Small intestine (tissue), 7 donors: Measurements from ENCODE around the gene COX4I2. TPM values are rescaled to one million over a fixed set of nuclear protein-coding genes. Genes with fewer than 3 reads are reported as not detected.
A peak's percentile ranks its signal among the peaks of the same experiment; 100 is the strongest.

Source experiments
- DNase-seq, 2 donors: peaks; one replicate each; pipeline versions ENCODE4 v3.0.0 to v3.0.0-alpha.2; 2013
- FAIRE-seq: peaks from 2 replicates; lab custom pipeline; 2012; peaks lifted over from hg19 to GRCh38; lab: Jason Lieb, UNC
- H3K27ac ChIP-seq, 3 donors: one replicate each; pipeline ENCODE4 v1.5.1; 2013; ENCODE audit warnings: low read length in 2 of 3, mild to moderate bottlenecking in 2 of 3, control low read depth in 1 of 3, inconsistent platforms in 1 of 3, low read depth in 1 of 3, moderate library complexity in 1 of 3
- H3K27me3 ChIP-seq, 3 donors: one replicate each; pipeline ENCODE4 v1.6.1; 2013; ENCODE audit warnings: low read length in 3 of 3, inconsistent platforms in 1 of 3; ENCODE audit not compliant: control insufficient read depth in 3 of 3, insufficient read depth in 3 of 3
- H3K36me3 ChIP-seq, 3 donors: one replicate each; pipeline ENCODE4 v1.6.1; 2013; ENCODE audit warnings: low read length in 3 of 3, inconsistent platforms in 1 of 3, low read depth in 1 of 3, mild to moderate bottlenecking in 1 of 3, moderate library complexity in 1 of 3; ENCODE audit not compliant: control insufficient read depth in 3 of 3, insufficient read depth in 2 of 3
- H3K4me1 ChIP-seq, 3 donors: one replicate each; pipeline ENCODE4 v1.6.1; 2013; ENCODE audit warnings: low read length in 2 of 3, inconsistent platforms in 1 of 3, low read depth in 1 of 3, mild to moderate bottlenecking in 1 of 3, moderate library complexity in 1 of 3; ENCODE audit not compliant: control insufficient read depth in 3 of 3, insufficient read depth in 2 of 3
- H3K4me3 ChIP-seq, 3 donors: one replicate each; pipeline ENCODE4 v1.5.1; 2013; ENCODE audit warnings: low read length in 3 of 3, control low read depth in 1 of 3, inconsistent platforms in 1 of 3, low read depth in 1 of 3, mild to moderate bottlenecking in 1 of 3, moderate library complexity in 1 of 3
- H3K9me3 ChIP-seq, 2 donors: one replicate each; pipeline ENCODE4 v1.6.1; 2013; ENCODE audit warnings: low read depth in 1 of 2, low read length in 1 of 2; ENCODE audit not compliant: control insufficient read depth in 2 of 2, insufficient read depth in 1 of 2
- WGBS, 3 donors: extraction: QIAGEN DNeasy Blood & Tissue Kit; methylation state at CpG; one replicate each; pipeline ENCODE4 v1.1.7; 2013; 5-methylcytosine and 5-hydroxymethylcytosine counted together
- polyA plus RNA-seq, 4 donors: library from polyadenylated mRNA; stranded (reverse) in 3 of 4; unstranded in 1 of 4; fragments of 200-250 nt in 3 of 4; fragments of 120-200 nt in 1 of 4; gene quantifications; one replicate each; pipeline versions ENCODE4 v1.2.1 to v1.2.3, GENCODE V29; 2013
- donor health status: healthy with polysubstance abuse.
- donor health status: control.
- donor health status: control.
- donor health status: Bipolar disorder and iron deficiency.
- donor health status: healthy.

Gene COX4I2
- polyA plus RNA-seq, 4 donors, result 0.81 to 3.7 TPM; not detected in 2

DNA sequence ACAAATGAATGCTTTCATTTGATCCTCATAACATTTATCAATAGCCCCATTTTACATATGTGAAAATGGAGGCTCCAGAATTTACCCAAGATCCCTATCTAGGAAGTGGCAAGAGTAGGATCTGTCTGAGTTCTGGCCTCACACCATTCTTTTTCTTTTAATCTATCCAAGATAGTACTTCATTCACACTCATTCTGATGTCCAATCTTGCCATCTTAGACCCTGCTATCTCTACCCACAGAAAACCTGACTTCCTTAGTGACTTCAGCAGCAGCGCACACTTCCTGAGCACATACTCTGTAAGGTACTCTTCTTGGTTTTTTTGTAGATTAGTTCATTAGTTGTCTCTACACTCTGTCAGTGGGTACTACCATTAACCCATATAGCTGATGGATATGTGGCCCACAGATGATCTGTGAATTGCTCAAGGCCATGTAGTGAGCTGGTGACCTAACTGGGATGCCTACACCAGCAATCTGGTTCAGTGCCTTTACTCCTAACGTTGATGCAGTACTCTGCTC, 36.3 kb downstream of the COX4I2 start:
- no peak for FAIRE-seq
- H3K4me1 ChIP-seq, result peaks cover 19 to 22% (median 21%) of the 10 kb centered on the region in 3 donors
- no peaks in the 10 kb centered on the region for H3K27me3 ChIP-seq
- peak overlapping the region in 2 of 3 donors; percentile 59 to 92 for H3K27ac ChIP-seq
- 54 to 56% (median 55%) methylated on average over 2 of the region's 2 CpGs for whole genome bisulfite sequencing, 3 donors
- H3K9me3 ChIP-seq, result no peaks in the 10 kb centered on the region
- no peak overlapping the region for H3K4me3 ChIP-seq
- H3K36me3 ChIP-seq, result peaks cover 0 to 51% (median 3%) of the 10 kb centered on the region in 3 donors
- no peak for DNase-seq

DNA sequence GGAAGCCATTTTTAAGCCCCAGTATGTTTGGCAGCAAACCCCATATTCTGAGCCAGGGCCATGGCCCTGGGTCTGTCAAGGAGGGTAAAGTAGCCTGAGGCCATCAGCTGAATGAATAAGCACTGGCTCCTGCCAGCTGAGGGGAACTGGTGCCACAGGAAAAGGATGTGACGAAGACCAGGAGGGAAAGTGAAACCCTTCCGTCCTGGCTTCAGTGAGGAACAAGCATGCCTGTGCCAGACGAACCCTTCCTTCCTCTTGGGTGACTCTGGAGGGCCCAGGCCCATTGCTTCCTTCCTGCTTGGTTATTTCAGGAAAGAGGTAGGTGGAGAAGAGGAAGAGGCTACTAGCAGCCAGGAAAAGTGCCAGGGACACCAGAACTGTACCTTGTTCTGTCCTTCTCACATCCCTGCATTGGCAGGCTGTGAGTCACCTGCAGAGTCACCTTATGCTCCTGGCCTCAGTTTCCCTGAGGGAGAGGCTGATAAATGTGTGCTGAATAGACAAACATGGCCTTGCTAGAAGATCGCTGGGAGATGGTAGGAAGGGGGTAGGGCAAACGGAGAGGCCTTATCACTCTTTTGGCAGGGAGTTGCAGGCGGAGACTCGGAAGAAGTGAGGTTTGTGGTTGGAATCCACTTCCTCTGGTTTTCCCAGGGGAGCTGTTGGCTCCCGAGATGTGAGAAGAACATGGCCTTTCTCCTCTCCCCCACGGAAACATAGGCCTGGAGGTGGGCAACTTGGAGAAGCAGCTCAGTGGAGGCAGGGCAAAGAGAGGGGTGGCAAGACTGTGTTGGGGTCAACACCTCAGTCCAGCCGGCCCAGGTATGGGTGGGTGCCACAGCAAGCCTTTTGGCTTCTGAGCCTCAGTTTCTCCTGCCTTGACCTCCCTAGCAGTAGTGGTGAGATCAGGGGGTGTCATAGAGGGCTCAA, 37.4 kb downstream of the COX4I2 start:
- Histone ChIP-seq H3K36me3 (peaks cover 0 to 53% (median 3%) of the 10 kb centered on the region in 3 donors), H3K27ac (peak overlapping the region in 2 of 3 donors; percentile 81 to 92), H3K9me3 (no peaks in the 10 kb centered on the region), H3K4me3 (peak overlapping the region in 2 of 3 donors; percentile 8 to 18), H3K27me3 (no peaks in the 10 kb centered on the region), H3K4me1 (peaks cover 21 to 22% (median 21%) of the 10 kb centered on the region in 3 donors)
- DNase-seq (peak in 1 of 2 donors; percentile 78), FAIRE-seq (no peak)
- 15 to 21% (median 16%) methylated on average over 10 of the region's 10 CpGs for WGBS, 3 donors

DNA sequence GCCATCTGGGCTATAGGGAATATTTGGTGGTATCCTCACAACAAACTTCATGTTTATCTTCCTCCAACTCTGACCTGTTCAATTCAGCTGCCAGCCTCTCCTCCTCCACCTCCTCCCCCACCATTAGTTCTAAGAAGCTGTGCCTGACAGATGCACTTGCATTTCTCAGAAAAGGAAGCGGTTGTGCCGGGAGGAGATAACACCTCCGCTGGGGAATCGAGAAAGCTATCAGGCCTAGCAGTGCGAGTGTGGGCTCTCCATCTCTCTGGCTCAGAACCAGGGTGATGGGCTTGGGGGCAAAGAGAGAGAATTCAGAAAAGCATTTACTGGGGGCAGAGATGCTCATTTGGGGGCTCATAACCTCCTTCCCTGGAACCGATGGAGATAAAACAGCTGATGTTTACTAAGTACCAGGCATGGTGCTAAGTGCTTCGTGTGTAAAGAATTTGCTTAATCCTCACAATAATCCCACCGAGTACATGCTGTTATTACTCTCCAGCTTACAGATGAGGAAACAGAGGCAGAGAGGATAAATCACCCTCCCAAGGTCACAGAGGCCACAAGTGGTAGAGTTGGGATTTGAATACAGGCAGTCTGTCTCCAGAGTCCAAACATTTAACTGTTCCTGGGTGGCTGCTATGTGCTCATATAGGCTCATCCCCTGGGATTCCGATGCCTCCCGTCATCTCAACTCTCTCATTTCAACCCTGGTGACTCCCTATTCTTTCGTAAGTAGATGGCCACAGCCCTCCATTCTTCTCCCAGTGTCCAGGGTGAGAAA, 38.3 kb downstream of the COX4I2 start:
- H3K9me3 ChIP-seq, result no peaks in the 10 kb centered on the region
- FAIRE-seq (no peak), DNase-seq (peak; percentile 3 to 71)
- WGBS, 3 donors, result 34 to 44% (median 43%) methylated on average over 11 of the region's 11 CpGs
- peaks cover 1 to 49% (median 3%) of the 10 kb centered on the region in 3 donors for H3K36me3 ChIP-seq
- H3K4me1 ChIP-seq, result peaks cover 17 to 21% (median 18%) of the 10 kb centered on the region in 3 donors
- peak overlapping the region in 2 of 3 donors; percentile 81 to 92 for H3K27ac ChIP-seq
- H3K4me3 ChIP-seq, result peak overlapping the region in 2 of 3 donors; percentile 8 to 18
- H3K27me3 ChIP-seq, result no peaks in the 10 kb centered on the region

DNA sequence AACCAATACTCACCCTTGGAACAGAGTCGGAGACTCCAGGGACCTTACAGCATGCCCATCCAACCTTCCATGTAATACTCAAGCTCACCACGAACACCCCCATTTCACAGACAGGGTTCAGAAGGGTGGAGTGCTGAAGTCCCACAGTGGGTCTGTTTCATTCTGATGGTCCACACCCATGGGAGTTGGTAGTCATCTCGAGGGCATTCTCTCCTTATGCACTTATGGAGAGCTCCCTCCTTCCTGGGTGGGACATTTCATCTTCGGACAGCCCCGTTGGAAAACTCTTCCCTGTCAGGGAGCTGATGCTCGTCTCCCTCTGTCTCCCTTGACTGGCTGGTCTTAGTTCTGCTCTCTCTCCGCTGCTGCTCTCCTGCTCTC, 38.9 kb downstream of the COX4I2 start:
- FAIRE-seq, result no peak
- Histone ChIP-seq H3K27me3 (no peaks in the 10 kb centered on the region), H3K4me1 (peaks cover 15 to 21% (median 15%) of the 10 kb centered on the region in 3 donors), H3K36me3 (peaks cover 3 to 49% (median 3%) of the 10 kb centered on the region in 3 donors), H3K4me3 (no peak overlapping the region), H3K9me3 (no peaks in the 10 kb centered on the region), H3K27ac (peak overlapping the region in 2 of 3 donors; percentile 81 to 92)
- WGBS, 3 donors, result 84 to 89% (median 85%) methylated on average over 7 of the region's 7 CpGs
- no peak for DNase-seq

DNA sequence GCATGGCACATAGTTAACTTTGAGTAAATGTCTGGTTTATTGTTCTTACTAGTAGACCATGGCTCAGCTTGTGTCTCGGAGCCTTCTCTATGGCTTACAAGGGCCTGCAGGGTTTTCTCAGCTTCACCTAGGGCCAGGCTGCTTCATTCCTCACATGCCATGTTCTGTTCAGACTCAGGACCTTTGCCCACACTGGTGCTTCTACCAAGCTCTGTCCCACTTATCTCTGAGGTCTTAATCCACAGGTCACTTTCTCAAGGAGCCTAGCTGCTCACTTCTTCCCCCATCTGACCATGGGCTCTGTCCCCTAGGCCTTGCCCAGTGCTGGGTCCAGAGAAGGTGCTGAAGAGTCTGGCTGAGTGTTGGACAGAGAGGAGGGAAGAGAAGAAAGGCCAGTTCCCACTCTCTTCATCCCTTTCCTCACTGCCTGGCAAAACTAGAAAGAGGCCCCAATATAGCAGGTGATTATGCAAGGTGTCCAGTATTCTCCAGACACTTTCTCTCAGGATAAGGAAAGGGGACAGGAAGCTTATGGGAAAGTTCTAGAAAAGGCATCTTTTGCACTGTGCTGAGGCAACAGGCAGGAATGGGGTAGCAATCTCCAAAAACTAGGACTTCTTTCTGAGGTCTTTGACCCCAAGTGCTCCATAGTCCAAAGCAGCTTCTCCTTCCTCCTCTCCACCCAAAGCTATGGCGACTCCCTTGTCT, 40.0 kb downstream of the COX4I2 start:
- FAIRE-seq (no peak), DNase-seq (no peak)
- H3K4me1 ChIP-seq, result peaks cover 15 to 21% (median 15%) of the 10 kb centered on the region in 3 donors
- H3K27me3 ChIP-seq, result no peaks in the 10 kb centered on the region
- peak overlapping the region in 2 of 3 donors; percentile 3 to 44 for H3K27ac ChIP-seq
- H3K4me3 ChIP-seq, result no peak overlapping the region
- no peaks in the 10 kb centered on the region for H3K9me3 ChIP-seq
- WGBS, 3 donors, result 96 to 100% (median 97%) methylated on average over 2 of the region's 2 CpGs
- peaks cover 3 to 49% (median 6%) of the 10 kb centered on the region in 3 donors for H3K36me3 ChIP-seq

DNA sequence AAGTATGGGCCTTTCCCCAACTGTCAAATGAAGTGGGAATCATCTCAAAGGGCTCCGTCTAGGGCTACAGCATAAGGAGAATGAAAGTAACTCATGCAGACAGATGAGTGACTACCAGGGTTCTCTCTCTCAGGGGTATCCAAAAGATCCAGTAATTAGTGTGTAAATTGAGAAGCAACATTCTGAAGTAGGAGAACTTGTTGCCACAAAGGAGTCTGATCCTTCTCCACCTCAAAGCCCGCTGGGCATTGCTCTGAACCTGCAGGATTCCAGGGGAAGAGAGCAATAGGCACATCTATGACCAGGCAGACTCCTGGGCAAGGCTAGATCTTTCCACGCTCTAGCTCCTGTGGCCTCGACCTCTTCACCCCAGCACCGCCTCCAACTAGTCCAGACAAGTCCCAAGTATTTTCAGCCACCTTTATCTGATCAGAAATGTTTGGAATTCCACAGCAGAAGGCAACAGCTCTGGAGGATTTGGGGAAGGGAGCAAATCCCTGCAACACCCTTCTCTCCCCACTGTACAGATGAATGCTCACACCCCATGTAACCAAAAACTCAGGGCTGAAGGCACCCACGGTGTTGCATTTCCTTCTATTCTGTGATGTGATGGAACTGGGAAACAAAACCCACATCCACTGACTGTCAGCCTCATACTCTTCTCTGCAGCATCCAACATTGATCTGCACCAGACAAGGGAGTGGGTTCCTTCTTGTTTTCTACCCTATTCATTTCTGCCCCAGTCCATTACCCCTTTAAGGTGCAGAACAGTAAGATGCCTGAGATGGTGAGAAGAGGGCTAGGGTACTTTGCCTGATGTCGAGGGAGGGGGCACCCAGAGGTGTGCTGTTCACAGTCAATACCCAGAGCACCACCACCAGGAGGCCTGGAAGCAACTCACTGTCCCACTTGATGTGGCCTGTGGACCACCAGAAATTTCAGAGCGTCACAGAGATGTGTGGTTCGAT, 41.0 kb downstream of the COX4I2 start:
- FAIRE-seq (no peak), DNase-seq (no peak)
- Histone ChIP-seq H3K9me3 (no peaks in the 10 kb centered on the region), H3K36me3 (peaks cover 3 to 52% (median 8%) of the 10 kb centered on the region in 3 donors), H3K4me3 (no peak overlapping the region), H3K27me3 (no peaks in the 10 kb centered on the region), H3K4me1 (peaks cover 15 to 21% (median 15%) of the 10 kb centered on the region in 3 donors), H3K27ac (peak overlapping the region in 2 of 3 donors; percentile 13 to 30)
- WGBS, 3 donors, result 79 to 84% (median 82%) methylated on average over 9 of the region's 9 CpGs
